Measurements from ENCODE around the gene WDR53.
"Not testable (repeated sequence)": the region's sequence is repeated elsewhere in the genome, so short reads cannot be mapped to it uniquely, and the experiment has no call there.

WDR53 gene

DNA sequence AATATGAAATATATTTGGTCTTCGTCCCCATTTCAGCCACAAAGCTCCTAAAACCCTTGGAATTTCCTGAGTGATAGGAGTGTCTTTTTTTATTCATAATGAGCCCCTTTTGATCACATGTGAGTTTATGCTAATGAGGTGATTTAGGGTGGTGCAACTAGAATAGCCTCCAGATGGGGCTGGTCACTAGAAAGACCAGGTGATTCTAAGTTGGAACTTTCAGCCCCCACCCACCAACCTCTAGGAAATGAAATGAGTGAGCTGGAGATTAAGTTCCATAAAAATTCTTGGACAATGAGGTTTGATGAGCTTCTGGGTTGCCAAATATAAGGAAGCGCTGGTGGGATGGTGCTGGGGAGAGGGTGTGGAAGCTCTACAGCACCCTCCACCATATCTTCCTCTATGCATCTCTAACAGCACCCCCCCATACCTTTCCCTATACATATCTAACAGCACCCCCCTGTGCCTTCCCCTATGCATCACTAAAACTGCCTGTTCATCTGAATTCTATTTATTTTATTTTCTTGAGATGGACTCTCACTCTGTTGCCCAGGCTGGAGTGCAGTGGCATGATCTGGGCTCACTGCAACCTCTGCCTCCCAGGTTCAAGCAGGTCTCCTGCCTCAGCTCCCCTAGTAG is 51.1 kb downstream of the WDR53 start:
- DNase-seq = no peak

DNA sequence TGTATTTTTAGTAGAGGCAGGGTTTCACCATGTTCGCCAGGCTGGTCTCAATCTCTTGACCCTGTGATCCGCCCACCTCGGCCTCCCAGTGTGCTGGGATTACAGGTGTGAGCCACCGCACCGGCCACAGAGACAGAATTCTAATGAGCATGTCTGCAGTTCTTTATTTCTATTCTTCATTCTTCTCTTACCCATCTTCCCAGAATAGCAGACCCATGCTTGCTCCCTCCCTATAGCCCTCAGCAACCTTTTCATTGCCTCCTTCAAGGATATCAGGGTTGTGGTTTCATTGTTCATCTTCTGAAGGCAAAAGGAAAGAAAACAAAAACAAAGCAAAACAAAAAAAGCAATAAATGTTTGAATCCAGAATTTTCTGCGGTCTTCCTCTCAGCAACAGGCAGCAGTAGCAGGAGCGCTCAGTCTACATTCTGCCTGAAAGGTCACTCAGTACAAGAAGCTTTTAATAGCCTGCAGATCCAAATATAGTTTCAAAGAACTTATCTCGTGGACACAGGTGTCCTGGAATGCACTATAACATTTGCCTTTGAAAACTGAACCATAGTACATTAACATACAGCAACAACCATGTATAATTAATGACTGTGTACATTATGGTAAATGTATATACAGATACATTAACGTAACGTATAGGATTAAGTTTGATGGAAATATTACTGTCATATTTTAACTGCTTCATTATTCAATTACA is 53.3 kb downstream of the WDR53 start, which contains the start of gene SMCO1:
SMCO1 (minus strand) TSS at position 434 of the 709 bp plus-strand sequence; CDS start at position 297, 137 bp downstream.
- no peak for DNase-seq

GRCh38 chr3:196514350-196514716 is 54.0 kb downstream of the WDR53 start:
- no peak for DNase-seq

DNA sequence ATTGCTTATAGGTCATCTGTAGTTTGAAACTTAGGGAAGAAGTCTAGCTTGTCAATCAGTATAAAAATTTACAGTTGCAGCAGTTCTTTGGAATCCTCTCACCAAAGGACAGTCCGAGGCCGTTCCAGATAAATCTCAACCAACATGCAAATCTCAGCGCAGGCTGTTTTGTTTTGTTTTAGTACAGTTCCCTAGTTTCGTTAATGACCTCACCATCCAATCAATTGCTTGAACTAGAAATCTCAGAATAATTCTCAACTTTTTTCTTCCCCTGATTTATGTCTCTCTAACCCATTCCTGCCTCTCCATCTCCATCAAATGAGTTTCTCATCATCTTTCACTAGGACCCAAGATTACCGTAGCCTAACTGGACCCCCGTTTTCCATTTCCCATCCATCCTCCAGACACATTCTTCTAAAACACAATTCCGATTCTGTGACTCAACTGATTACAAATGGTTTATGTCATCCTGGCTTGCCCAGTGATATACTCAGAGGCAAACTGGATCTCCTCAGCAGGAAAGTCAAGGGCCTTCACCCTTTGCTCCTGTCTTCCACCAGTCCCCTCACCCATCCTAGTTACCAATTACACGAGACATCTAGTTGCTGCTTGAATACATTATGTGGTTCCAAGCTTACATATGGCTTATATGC is 54.5 kb downstream of the WDR53 start:
- DNase-seq = no peak

GRCh38 chr3:196511646-196512425 is 56.5 kb downstream of the WDR53 start:
- not testable (repeated sequence) for DNase-seq

DNA sequence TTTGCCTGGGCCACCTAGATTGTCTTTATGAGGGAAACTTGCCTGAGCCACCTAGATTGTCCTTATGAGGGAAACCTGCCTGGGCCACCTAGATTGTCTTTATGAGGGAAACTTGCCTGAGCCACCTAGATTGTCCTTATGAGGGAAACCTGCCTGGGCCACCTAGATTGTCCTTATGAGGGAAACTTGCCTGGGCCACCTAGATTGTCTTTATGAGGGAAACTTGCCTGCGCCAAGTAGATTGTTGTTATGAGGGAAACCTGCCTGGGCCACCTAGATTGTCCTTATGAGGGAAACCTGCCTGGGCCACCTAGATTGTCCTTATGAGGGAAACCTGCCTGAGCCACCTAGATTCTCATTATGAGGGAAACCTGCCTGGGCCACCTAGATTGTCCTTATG is 57.2 kb downstream of the WDR53 start:
- DNase-seq = not testable (repeated sequence)

DNA sequence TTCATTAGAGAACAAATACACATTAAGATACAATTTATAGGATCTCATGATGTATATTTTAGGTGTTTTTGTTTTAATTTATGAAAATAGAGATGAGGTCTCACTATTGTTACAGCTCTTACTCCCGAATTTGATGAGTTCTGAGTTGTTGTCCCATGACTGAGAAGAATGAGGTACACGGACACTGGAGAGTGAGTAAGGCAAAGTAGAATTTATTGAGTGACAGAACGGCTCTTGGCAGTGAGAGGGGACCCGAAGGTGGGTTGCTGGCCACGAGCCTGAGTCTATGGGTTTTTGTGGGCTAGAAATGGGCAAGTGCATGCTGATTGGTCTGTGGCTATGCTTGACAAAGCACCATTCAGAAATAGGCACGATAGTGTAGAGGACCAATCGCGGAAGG is 61.7 kb downstream of the WDR53 start:
- no peak for DNase-seq

GRCh38 chr3:196504556-196504955 is 63.8 kb downstream of the WDR53 start:
- DNase-seq = no peak

Data from C1 segment of cervical spinal cord (tissue), 14 donors.